K562 (cell line): ENCODE measurements around the gene ARFGAP1. TPM values are rescaled to one million over a fixed set of nuclear protein-coding genes. Genes with fewer than 3 reads are reported as not detected.

ENCODE experiments used
- ATAC-seq: fragments of 200-7000 bp; cut with Tn5 transposase; 3 replicates; pipeline ENCODE4 v1.9.1; 2020; ENCODE audit warnings: moderate library complexity
- Bru-seq: library from RNA; stranded (reverse); fragments of 400-500 nt; gene quantifications from one replicate; lab custom pipeline; 2021; lab: Mats Ljungman, UMichigan
- BruChase-seq, 2 experiments: library from RNA; stranded (reverse); fragments of 400-500 nt; gene quantifications; one replicate each; lab custom pipeline; 2021; lab: Mats Ljungman, UMichigan
- BruUV-seq: library from RNA; stranded (reverse); fragments of 400-500 nt; replicated peaks from 2 replicates; lab custom pipeline; 2021; lab: Mats Ljungman, UMichigan
- CTCF ChIA-PET: fragments of 300-600 bp; formaldehyde crosslinking; extraction: SDS; loops from one replicate; lab custom pipeline; 2021; ENCODE audit warnings: low intra/inter-chr PET ratio; lab: Yijun Ruan, JAX
- POLR2A ChIA-PET: fragments of 300-600, 350-650 bp; sonication (Branson Sonifier 250); formaldehyde crosslinking; extraction: SDS; loops from one replicate; lab custom pipeline; 2021; ENCODE audit warnings: antibody characterized with exemption, inconsistent platforms; lab: Yijun Ruan, JAX
- DNase-seq, 4 experiments: peaks; one replicate each; pipeline versions ENCODE4 v3.0.0 to v3.0.0-alpha.2; 2011 to 2018; ENCODE audit warnings: low spot score in 3 of 4, mixed read lengths in 3 of 4; ENCODE audit errors: extremely low read depth in 1 of 4
- FAIRE-seq: peaks from 2 replicates; lab custom pipeline; 2011; peaks lifted over from hg19 to GRCh38; lab: Jason Lieb, UNC
- H2AFZ ChIP-seq: 2 replicates; pipeline ENCODE4 v1.6.0; 2011; ENCODE audit warnings: low read depth, low read length, control low read depth, inconsistent platforms
- H3K27ac ChIP-seq: fragments of 200-600 bp; 3 replicates; pipeline ENCODE4 v1.8.0; 2011; ENCODE audit warnings: low read depth, mild to moderate bottlenecking, control low read depth, inconsistent platforms, low read length, moderate library complexity, mixed read lengths; ENCODE audit errors: extremely low read depth
- H3K27me3 ChIP-seq, 2 experiments: fragments of 300-600 bp in 1 of 2; 2 replicates in 1 of 2; 3 replicates in 1 of 2; pipeline versions ENCODE4 v1.6.0 to v1.8.0; 2011; ENCODE audit warnings: inconsistent platforms in 2 of 2, low read length in 2 of 2, mild to moderate bottlenecking in 1 of 2, mixed read lengths in 1 of 2, moderate library complexity in 1 of 2; ENCODE audit not compliant: control insufficient read depth in 2 of 2, insufficient read depth in 2 of 2
- H3K36me3 ChIP-seq: fragments of 300-600 bp; 3 replicates; pipeline ENCODE4 v1.8.0; 2011; ENCODE audit warnings: mild to moderate bottlenecking, low read length, inconsistent platforms; ENCODE audit not compliant: control insufficient read depth, insufficient read depth
- H3K4me1 ChIP-seq, 2 experiments: fragments of 200-600 bp in 1 of 2; replicated peaks in 1 of 2; 2 replicates in 1 of 2; 3 replicates in 1 of 2; pipeline versions ENCODE4 v1.5.1 to v1.8.0; 2011; ENCODE audit warnings: inconsistent platforms in 2 of 2, low read length in 2 of 2, mild to moderate bottlenecking in 1 of 2, mixed read lengths in 1 of 2, moderate library complexity in 1 of 2; ENCODE audit not compliant: control insufficient read depth in 2 of 2, insufficient read depth in 2 of 2
- H3K4me2 ChIP-seq: 2 replicates; pipeline ENCODE4 v1.6.1; 2011; ENCODE audit warnings: low read length, control low read depth, inconsistent platforms, mixed read lengths; ENCODE audit not compliant: insufficient read depth
- H3K4me3 ChIP-seq: fragments of 200-600 bp; sonication (generic), shearing (Covaris generic); 2 replicates; pipeline ENCODE4 v1.5.1; 2016; ENCODE audit warnings: control low read depth, inconsistent platforms
- H3K79me2 ChIP-seq: fragments of 200-600 bp; 3 replicates; pipeline ENCODE4 v1.8.0; 2011; ENCODE audit warnings: low read length, inconsistent platforms; ENCODE audit not compliant: control insufficient read depth, insufficient read depth
- H3K9ac ChIP-seq, 2 experiments: 2 replicates each; pipeline versions ENCODE4 v1.6.0 to v1.6.1; 2011; ENCODE audit warnings: low read depth in 2 of 2, low read length in 2 of 2, control low read depth in 1 of 2, inconsistent platforms in 1 of 2, mild to moderate bottlenecking in 1 of 2, mixed read lengths in 1 of 2; ENCODE audit not compliant: insufficient read depth in 1 of 2
- H3K9me1 ChIP-seq: one replicate; pipeline ENCODE4 v1.6.0; 2011; ENCODE audit warnings: inconsistent platforms, mild to moderate bottlenecking, low read length, moderate library complexity; ENCODE audit not compliant: control insufficient read depth, insufficient read depth
- H3K9me3 ChIP-seq: replicated peaks from 2 replicates; pipeline ENCODE4 v1.5.1; 2011; ENCODE audit warnings: low read depth, low read length, inconsistent platforms; ENCODE audit not compliant: control insufficient read depth, insufficient read depth
- H4K20me1 ChIP-seq: replicated peaks from 2 replicates; pipeline ENCODE4 v1.6.1; 2011; ENCODE audit warnings: low read length, inconsistent platforms, mixed read lengths; ENCODE audit not compliant: control insufficient read depth, insufficient read depth
- C11orf30 ChIP-seq: fragments of 450-650 bp; IDR thresholded peaks from 2 replicates; pipeline ENCODE4 v1.6.1; 2016; ENCODE audit warnings: low read depth, mild to moderate bottlenecking
- CBFA2T2 ChIP-seq: fragments of 450-650 bp; conservative IDR thresholded peaks from 2 replicates; pipeline ENCODE4 v1.6.1; 2017; ENCODE audit warnings: mild to moderate bottlenecking
- E2F1 ChIP-seq: sonication (generic); formaldehyde crosslinking; IDR thresholded peaks from 2 replicates; pipeline ENCODE4 v1.8.1; 2023; ENCODE audit warnings: mild to moderate bottlenecking, missing genetic modification reagents, moderate library complexity
- ID3 ChIP-seq, 2 experiments: fragments of 250-450 bp in 1 of 2; fragments of 450-650 bp in 1 of 2; sonication (Bioruptor Pico) in 1 of 2; IDR thresholded peaks; 2 replicates each; pipeline versions ENCODE4 v1.6.1 to v1.8.0; 2016 to 2021; ENCODE audit warnings: mild to moderate bottlenecking in 2 of 2, moderate library complexity in 2 of 2, missing compliant biosample characterization in 1 of 2, missing genetic modification characterization in 1 of 2
- TFAP4 ChIP-seq: sonication (generic); formaldehyde crosslinking; IDR thresholded peaks from 2 replicates; pipeline ENCODE4 v1.8.0; 2022; ENCODE audit warnings: missing genetic modification reagents, mild to moderate bottlenecking, moderate library complexity, borderline replicate concordance
- ZBTB33 ChIP-seq: sonication (generic); formaldehyde crosslinking; IDR thresholded peaks from 2 replicates; pipeline ENCODE4 v1.8.1; 2023; ENCODE audit warnings: mild to moderate bottlenecking, missing genetic modification reagents
- WGBS: fragments of 100-300 bp; shearing (Covaris generic); methylation state at CpG from one replicate; pipeline ENCODE4 v1.1.6; 2016; ENCODE audit warnings: low coverage, mixed read lengths; ENCODE audit not compliant: insufficient coverage; ENCODE audit errors: missing lambda C conversion rate; 5-methylcytosine and 5-hydroxymethylcytosine counted together
- in situ Hi-C: fragments of 300-500 bp; cut with MboI; formaldehyde crosslinking; loops from 4 replicates; pipeline ENCODE4 v1.15.0; 2018; ENCODE audit warnings: inconsistent platforms, mixed read lengths
- intact Hi-C: fragments of 100-400 bp; cut with micrococcal nuclease; formaldehyde crosslinking; loops from 2 replicates; pipeline ENCODE4 v1.14.2; 2022
- long read RNA-seq, 3 experiments: library from polyadenylated mRNA in 2 of 3; library from RNA in 1 of 3; unstranded in 2 of 3; stranded (forward) in 1 of 3; transcript quantifications; one replicate each; pipeline ENCODE4 v2.0.0, GENCODE V29; 2019 to 2022
- polyA minus RNA-seq, 3 experiments: library from RNA; depleted of rRNA, polyadenylated mRNA; stranded (reverse); fragments of >200 nt; gene quantifications; 2 replicates each; pipeline ENCODE4 v1.2.3, GENCODE V29; 2011
- polyA plus RNA-seq, 8 experiments: library from polyadenylated mRNA; depleted of rRNA in 4 of 8; stranded (reverse) in 5 of 8; unstranded in 3 of 8; fragments of >200 nt; fragmentation: Nextera tagmentation in 2 of 8; fragmentation: Illumina TruSeq in 1 of 8; extraction: Ambion mirVana in 2 of 8; extraction: Trizol in 1 of 8; gene quantifications; 2 replicates each; pipeline versions ENCODE4 v1.2.1 to v1.2.3, GENCODE V29; 2011 to 2014; ENCODE audit warnings: inconsistent platforms in 1 of 8, missing spikeins in 1 of 8
- total RNA-seq, 7 experiments: library from RNA; depleted of rRNA in 6 of 7; stranded (reverse); fragments of >200 nt in 6 of 7; fragmentation: Illumina TruSeq in 2 of 7; extraction: Trizol in 2 of 7; gene quantifications; 2 replicates each; pipeline versions ENCODE4 v1.2.1 to v1.2.3, GENCODE V29; 2011 to 2021; ENCODE audit warnings: low replicate concordance in 1 of 7

ARFGAP1 gene
- total RNA-seq (2011; cell fraction: chromatin; rRNA removed; ENCODE audit: low replicate concordance): 379 and 853 TPM in 2 replicates
- 493 and 502 TPM in 2 replicates for total RNA-seq (2011; cell fraction: nucleolus; rRNA removed)
- 305 and 355 TPM in 2 replicates for total RNA-seq (2011; cell fraction: nucleoplasm; rRNA removed)
- 42.4 and 44.3 TPM in 2 replicates for total RNA-seq (2014; rRNA removed)
- 15.7 and 17.6 TPM in 2 replicates for total RNA-seq (2014; rRNA removed; fragmentation: Illumina TruSeq; extraction: Trizol)
- 33.5 and 33.9 TPM in 2 replicates for total RNA-seq (2015; rRNA removed; fragmentation: Illumina TruSeq; extraction: Trizol)
- total RNA-seq (2021): 85.3 and 102 TPM in 2 replicates
- polyA plus RNA-seq (2011; rRNA removed): 39.1 and 89.8 TPM in 2 replicates
- 59.1 and 89.5 TPM in 2 replicates for polyA plus RNA-seq (2011; cell fraction: cytosol; rRNA removed)
- polyA plus RNA-seq (2011; cell fraction: nucleus; rRNA removed): 848 and 934 TPM in 2 replicates
- 64.7 and 85.4 TPM in 2 replicates for polyA plus RNA-seq (2012)
- polyA plus RNA-seq (2014; fragmentation: Illumina TruSeq; extraction: Trizol): 24.9 and 45.2 TPM in 2 replicates
- polyA plus RNA-seq (2014; fragmentation: Nextera tagmentation; extraction: Ambion mirVana): under 1 TPM; 0.53 to 0.95 TPM
- polyA plus RNA-seq (2014; rRNA removed): 54.4 and 73.2 TPM in 2 replicates
- polyA minus RNA-seq (2011; rRNA and poly(A)+ RNA removed): 24.6 and 29.9 TPM in 2 replicates
- polyA minus RNA-seq (2011; cell fraction: cytosol; rRNA and poly(A)+ RNA removed): 33.3 and 40.3 TPM in 2 replicates
- polyA minus RNA-seq (2011; cell fraction: nucleus; rRNA and poly(A)+ RNA removed): 103 and 183 TPM in 2 replicates
- percentile 77 among the genes with signal in this experiment for Bru-seq, nascent RNA
- BruChase-seq, experiment 1, labeled RNA remaining after a 2-hour chase: percentile 73 among the genes with signal in this experiment
- BruChase-seq, experiment 2, labeled RNA remaining after a 6-hour chase: percentile 83 among the genes with signal in this experiment
- long read RNA-seq, experiment 1, transcript ARFGAP1-203 (13 exons, 3,281 nt): major isoform, 97 of 278 reads
- long read RNA-seq, experiment 1, transcript ARFGAP1-209 (4 exons, 2,727 nt): minor isoform, 18 of 278 reads
- long read RNA-seq, experiment 1, partial matches to known transcripts: 137 of 278 reads
- long read RNA-seq, experiment 1, other reads (novel, unspliced or antisense): 21 of 278 reads
- long read RNA-seq, experiment 2, transcript ARFGAP1-203 (13 exons, 3,281 nt): major isoform, 17 of 55 reads
- long read RNA-seq, experiment 2, partial matches to known transcripts: 28 of 55 reads
- long read RNA-seq, experiment 2, other reads (novel, unspliced or antisense): 9 of 55 reads
- long read RNA-seq, experiment 3, transcript ARFGAP1-203 (13 exons, 3,281 nt): major isoform, 20 of 32 reads
- long read RNA-seq, experiment 3, partial matches to known transcripts: 9 of 32 reads
- long read RNA-seq, experiment 3, other reads (novel, unspliced or antisense): 2 of 32 reads

- DNase-seq (peak; percentile 94 to 95 (median 94)), FAIRE-seq (peak; percentile 81), ATAC-seq (peak; percentile 95)
- Histone ChIP-seq H3K4me3 (peak within 1 kb of the TSS; percentile 88), H4K20me1 (peaks cover 35% of the 10 kb centered on the region), H3K9me1 (peaks cover 3% of the 10 kb centered on the region), H3K4me1 (peaks cover 11 to 30% of the 10 kb centered on the region in 2 experiments; a peak in 4 of 5 replicates), H3K27me3 (peaks cover 0 to 10% of the 10 kb centered on the region in 2 experiments; a peak in 2 of 5 replicates), H3K36me3 (peaks cover 27% of the 10 kb centered on the region; the same call in 2 of the 3 replicates), H3K9me3 (no peaks in the 10 kb centered on the region), H3K9ac (peak within 1 kb of the TSS; percentile 88 to 97), H3K27ac (peak within 1 kb of the TSS; percentile 80), H3K79me2 (peaks cover 44% of the 10 kb centered on the region), H2AFZ (peak within 1 kb of the TSS; percentile 76), H3K4me2 (peak within 1 kb of the TSS; percentile 92)
- BruUV-seq: no TSS peak
- WGBS: 1% methylated on average over 64 of the region's 97 CpGs
- in situ Hi-C loops: no loop called here
- POLR2A ChIA-PET: interaction anchor here (0.6 to 2.3 kb wide), 5 partner anchors 9 to 273 kb away, joined by 3 to 24 read pairs (median 4); no protein-coding TSS in a partner anchor
- intact Hi-C loops: no loop called here
- CTCF ChIA-PET: no interaction called here
- no peak for TF ChIP-seq CBFA2T2
- no peak for TF ChIP-seq E2F1 (CRISPR knock-in tag)
- TF ChIP-seq ID3 (CRISPR knock-in tag; IDR thresholded peaks at IDR 0.05): no peak
- TF ChIP-seq ID3 (tag; IDR thresholded peaks at IDR 0.05): no peak
- no peak for TF ChIP-seq ZBTB33 (CRISPR knock-in tag)
- peak; percentile 62; the same call in 1 of the 2 replicates for TF ChIP-seq C11orf30
- TF ChIP-seq TFAP4 (CRISPR knock-in tag): peak; percentile 94
These were observed at the start of gene ARFGAP1 for GRCh38 chr20:63272105-63273058. ARFGAP1 (plus strand) TSS chr20:63272813; CDS start chr20:63275581, 2,768 bp downstream.
